Measurements from ENCODE around the gene ST8SIA6.
"Not testable (repeated sequence)": the region's sequence is repeated elsewhere in the genome, so short reads cannot be mapped to it uniquely, and the experiment has no call there.

DNA sequence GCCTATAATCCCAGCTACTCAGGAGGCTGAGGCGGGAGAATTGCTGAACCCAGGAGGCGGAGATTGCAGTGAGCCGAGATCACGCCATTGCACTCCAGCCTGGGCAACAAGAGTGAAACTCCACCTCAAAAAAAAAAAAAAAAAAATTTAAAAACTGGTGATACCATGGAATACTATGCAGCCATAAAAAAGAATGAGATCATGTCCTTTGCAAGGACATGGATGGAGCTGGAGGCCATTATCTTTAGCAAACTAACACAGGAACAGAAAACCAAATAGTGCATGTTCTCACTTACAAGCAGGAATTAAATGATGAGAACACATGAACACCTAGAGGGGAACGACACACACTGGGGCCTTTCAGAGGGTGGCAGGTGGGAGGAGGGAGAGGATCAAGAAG, 44.6 kb upstream of the ST8SIA6 start:
- not testable (repeated sequence) for TF ChIP-seq CEBPB (IDR thresholded peaks at IDR 0.05; ENCODE audit: low read depth); SIN3A (IDR thresholded peaks at IDR 0.05; ENCODE audit: low read depth); POLR2A (IDR thresholded peaks at IDR 0.05; ENCODE audit: borderline replicate concordance, extremely low read depth, insufficient read depth, insufficient read length); ZNF274 (IDR thresholded peaks at IDR 0.05; ENCODE audit: low read depth, low read length); CTCF (IDR thresholded peaks at IDR 0.05 in 2 of 3, conservative IDR thresholded peaks at IDR 0.05 in 1 of 3; ENCODE audit: borderline replicate concordance in 1 of 3, insufficient read depth in 1 of 3, low read depth in 2 of 3, low read length in 2 of 3); RAD21 (IDR thresholded peaks at IDR 0.05; ENCODE audit: low read depth); FOSL1 (IDR thresholded peaks at IDR 0.05; ENCODE audit: low read depth)

Data from HCT116 (cell line).